ENCODE data around the gene ARIH2. TPM values are rescaled to one million over a fixed set of nuclear protein-coding genes. Genes with fewer than 3 reads are reported as not detected.

Gene ARIH2
- total RNA-seq, 4 donors from 2014 or later: 37.4 to 102 (median 79.9) TPM

GRCh38 chr3:48996640-48997039 is 78.0 kb downstream of the ARIH2 start:
- Histone ChIP-seq H3K4me1 (peaks cover 0 to 9% of the 10 kb centered on the region in 2 donors), H3K9me3 (no peaks in the 10 kb centered on the region), H3K4me3 (no peak overlapping the region), H3K27me3 (no peaks in the 10 kb centered on the region), H3K36me3 (no peaks in the 10 kb centered on the region), H3K27ac (no peak overlapping the region)
- intact Hi-C loops (cut with DNase I; ENCODE audit: low total_unique reads): no loop called here
- TF ChIP-seq CTCF (IDR thresholded peaks at IDR 0.05) (no peak), POLR2A (IDR thresholded peaks at IDR 0.05) (no peak)
- DNase-seq: no peak

GRCh38 chr3:48997102-48997635 is 78.5 kb downstream of the ARIH2 start:
- no peak overlapping the region for H3K27ac ChIP-seq
- no peaks in the 10 kb centered on the region for H3K27me3 ChIP-seq
- H3K36me3 ChIP-seq: no peaks in the 10 kb centered on the region
- DNase-seq: no peak
- peaks cover 0 to 6% of the 10 kb centered on the region in 2 donors for H3K4me1 ChIP-seq
- TF ChIP-seq POLR2A (IDR thresholded peaks at IDR 0.05): no peak
- H3K9me3 ChIP-seq: no peaks in the 10 kb centered on the region
- intact Hi-C loops (cut with DNase I; ENCODE audit: low total_unique reads): no loop called here
- no peak overlapping the region for H3K4me3 ChIP-seq

- peaks cover 0 to 6% of the 10 kb centered on the region in 2 donors for H3K4me1 ChIP-seq
- no peaks in the 10 kb centered on the region for H3K9me3 ChIP-seq
- no peaks in the 10 kb centered on the region for H3K27me3 ChIP-seq
- H3K4me3 ChIP-seq: no peak overlapping the region
- intact Hi-C loops (cut with DNase I; ENCODE audit: low total_unique reads): no loop called here
- TF ChIP-seq POLR2A (IDR thresholded peaks at IDR 0.05) (no peak), CTCF (IDR thresholded peaks at IDR 0.05) (no peak)
- no peaks in the 10 kb centered on the region for H3K36me3 ChIP-seq
- no peak for DNase-seq
- H3K27ac ChIP-seq: no peak overlapping the region
Observed at GRCh38 chr3:48997714-48998637, 79.3 kb downstream of the ARIH2 start.

GRCh38 chr3:48999085-48999858 is 80.6 kb downstream of the ARIH2 start:
- no peak overlapping the region for H3K4me3 ChIP-seq
- no peaks in the 10 kb centered on the region for H3K9me3 ChIP-seq
- intact Hi-C loops (cut with DNase I; ENCODE audit: low total_unique reads): no loop called here
- H3K36me3 ChIP-seq: no peaks in the 10 kb centered on the region
- peaks cover 0 to 6% of the 10 kb centered on the region in 2 donors for H3K4me1 ChIP-seq
- TF ChIP-seq CTCF (IDR thresholded peaks at IDR 0.05) (no peak), POLR2A (IDR thresholded peaks at IDR 0.05) (no peak)
- no peaks in the 10 kb centered on the region for H3K27me3 ChIP-seq
- no peak for DNase-seq
- H3K27ac ChIP-seq: no peak overlapping the region

- Histone ChIP-seq H3K27ac (no peak overlapping the region), H3K36me3 (no peaks in the 10 kb centered on the region), H3K9me3 (no peaks in the 10 kb centered on the region), H3K4me3 (no peak overlapping the region), H3K4me1 (peaks cover 0 to 6% of the 10 kb centered on the region in 2 donors), H3K27me3 (no peaks in the 10 kb centered on the region)
- intact Hi-C loops (cut with DNase I; ENCODE audit: low total_unique reads): no loop called here
- TF ChIP-seq POLR2A (IDR thresholded peaks at IDR 0.05) (no peak), CTCF (IDR thresholded peaks at IDR 0.05) (no peak)
- DNase-seq: no peak
Observed at GRCh38 chr3:49001155-49001554, 82.5 kb downstream of the ARIH2 start.

All from uterus (tissue), 4 donors.